ENCODE data around the gene SSBP4. TPM values are rescaled to one million over a fixed set of nuclear protein-coding genes. Genes with fewer than 3 reads are reported as not detected.

Gene SSBP4
- total and polyA plus RNA-seq, 4 donors = 4.0 to 19.0 (median 11.5) TPM

DNA sequence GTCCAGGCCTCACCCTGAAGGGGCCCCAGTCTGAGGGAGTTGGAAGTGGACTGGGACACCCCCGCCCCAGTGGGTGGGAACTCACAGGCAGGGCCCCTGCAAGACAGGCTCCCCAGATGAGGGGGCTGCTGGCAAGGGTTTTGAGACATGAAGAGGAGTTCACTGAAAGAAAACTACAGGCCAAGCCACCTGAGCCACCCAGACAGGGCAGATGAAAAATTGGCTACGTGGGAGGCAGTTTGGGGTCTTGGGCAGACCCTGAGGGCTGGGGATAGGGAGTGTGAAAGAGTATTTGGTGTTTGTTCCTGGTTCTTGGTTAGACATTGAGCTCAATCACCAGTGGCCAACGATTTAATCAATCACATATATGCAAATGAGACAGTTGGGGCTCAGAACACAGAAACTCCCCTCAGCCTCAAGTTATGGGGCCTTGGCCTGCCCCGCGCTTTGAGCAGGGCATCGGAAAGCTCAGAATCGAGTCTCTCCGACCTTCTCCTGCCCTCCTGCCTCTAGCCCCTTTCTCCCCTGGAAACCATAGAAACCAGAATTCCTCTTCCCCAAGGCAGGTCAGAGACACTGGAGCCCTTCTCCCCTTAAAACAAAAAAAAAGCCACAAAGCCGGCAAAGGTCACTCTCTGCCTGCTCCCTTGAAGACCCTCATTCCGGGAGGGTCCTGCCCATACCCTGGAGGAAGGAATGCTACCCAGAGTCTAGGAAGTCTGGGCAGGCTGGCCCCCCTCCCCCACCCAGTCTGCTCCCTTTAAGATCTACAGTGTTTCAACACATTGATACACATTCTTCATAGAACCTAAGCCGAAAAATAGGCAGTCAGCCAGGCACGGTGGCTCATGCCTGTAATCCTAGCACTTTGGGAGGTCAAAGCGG is 20.1 kb downstream of the SSBP4 start:
- Histone ChIP-seq H3K27me3 (ENCODE audit: control insufficient read depth in 4 of 4, insufficient read depth in 4 of 4, low read length in 3 of 4) (no peaks in the 10 kb centered on the region), H3K4me3 (ENCODE audit: low read depth in 1 of 3, low read length in 3 of 3) (no peak overlapping the region), H3K9ac (ENCODE audit: low read depth in 1 of 2, low read length in 2 of 2) (no peak overlapping the region), H3K36me3 (ENCODE audit: control insufficient read depth in 4 of 4, insufficient read depth in 3 of 4, low read depth in 1 of 4, low read length in 3 of 4) (peaks cover 0 to 9% (median 2%) of the 10 kb centered on the region in 4 donors), H3K4me1 (ENCODE audit: control insufficient read depth in 4 of 4, insufficient read depth in 4 of 4, low read length in 3 of 4) (peaks cover 3 to 26% (median 9%) of the 10 kb centered on the region in 4 donors), H3K9me3 (ENCODE audit: control insufficient read depth in 4 of 4, low read length in 3 of 4) (no peaks in the 10 kb centered on the region), H3K27ac (ENCODE audit: low read depth in 1 of 2, low read length in 2 of 2) (peak overlapping the region in 1 of 2 donors; percentile 29)
- TF ChIP-seq, protein P1, sequence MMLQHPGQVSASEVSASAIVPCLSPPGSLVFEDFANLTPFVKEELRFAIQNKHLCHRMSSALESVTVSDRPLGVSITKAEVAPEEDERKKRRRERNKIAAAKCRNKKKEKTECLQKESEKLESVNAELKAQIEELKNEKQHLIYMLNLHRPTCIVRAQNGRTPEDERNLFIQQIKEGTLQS (IDR thresholded peaks at IDR 0.05) = no peak
- TF ChIP-seq ZBTB33 (IDR thresholded peaks at IDR 0.05) = no peak
- peak in 1 of 2 donors; percentile 42 for TF ChIP-seq RXRA (IDR thresholded peaks at IDR 0.05)
- peak; percentile 12 for TF ChIP-seq SP1 (IDR thresholded peaks at IDR 0.05)
- no peak for TF ChIP-seq FOXA2 (IDR thresholded peaks at IDR 0.05)
- DNase-seq (ENCODE audit: low spot score) = no peak
- WGBS = 61% methylated on average over 13 of the region's 13 CpGs

DNA sequence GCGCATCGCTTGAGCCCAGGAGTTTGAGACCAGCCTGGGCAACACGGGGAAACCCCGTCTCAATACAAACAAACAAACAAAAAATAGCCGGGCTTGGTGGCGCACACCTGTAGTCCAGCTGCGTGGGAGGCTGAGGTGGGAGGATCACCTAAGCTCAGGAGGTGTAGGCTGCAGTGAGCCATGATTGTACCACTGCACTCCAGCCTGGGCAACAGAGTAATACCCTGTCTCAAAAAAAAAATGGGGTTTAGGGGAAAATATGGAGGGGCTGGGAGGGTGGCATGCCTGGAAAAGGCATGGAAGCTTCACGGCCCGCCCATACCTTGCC is 20.7 kb downstream of the SSBP4 start:
- Histone ChIP-seq H3K9ac (ENCODE audit: low read depth in 1 of 2, low read length in 2 of 2) (no peak overlapping the region), H3K27me3 (ENCODE audit: control insufficient read depth in 4 of 4, insufficient read depth in 4 of 4, low read length in 3 of 4) (no peaks in the 10 kb centered on the region), H3K36me3 (ENCODE audit: control insufficient read depth in 4 of 4, insufficient read depth in 3 of 4, low read depth in 1 of 4, low read length in 3 of 4) (peaks cover 0 to 15% (median 5%) of the 10 kb centered on the region in 4 donors), H3K4me3 (ENCODE audit: low read depth in 1 of 3, low read length in 3 of 3) (no peak overlapping the region), H3K4me1 (ENCODE audit: control insufficient read depth in 4 of 4, insufficient read depth in 4 of 4, low read length in 3 of 4) (peaks cover 3 to 26% (median 8%) of the 10 kb centered on the region in 4 donors), H3K27ac (ENCODE audit: low read depth in 1 of 2, low read length in 2 of 2) (no peak overlapping the region), H3K9me3 (ENCODE audit: control insufficient read depth in 4 of 4, low read length in 3 of 4) (no peaks in the 10 kb centered on the region)
- TF ChIP-seq, protein P2, sequence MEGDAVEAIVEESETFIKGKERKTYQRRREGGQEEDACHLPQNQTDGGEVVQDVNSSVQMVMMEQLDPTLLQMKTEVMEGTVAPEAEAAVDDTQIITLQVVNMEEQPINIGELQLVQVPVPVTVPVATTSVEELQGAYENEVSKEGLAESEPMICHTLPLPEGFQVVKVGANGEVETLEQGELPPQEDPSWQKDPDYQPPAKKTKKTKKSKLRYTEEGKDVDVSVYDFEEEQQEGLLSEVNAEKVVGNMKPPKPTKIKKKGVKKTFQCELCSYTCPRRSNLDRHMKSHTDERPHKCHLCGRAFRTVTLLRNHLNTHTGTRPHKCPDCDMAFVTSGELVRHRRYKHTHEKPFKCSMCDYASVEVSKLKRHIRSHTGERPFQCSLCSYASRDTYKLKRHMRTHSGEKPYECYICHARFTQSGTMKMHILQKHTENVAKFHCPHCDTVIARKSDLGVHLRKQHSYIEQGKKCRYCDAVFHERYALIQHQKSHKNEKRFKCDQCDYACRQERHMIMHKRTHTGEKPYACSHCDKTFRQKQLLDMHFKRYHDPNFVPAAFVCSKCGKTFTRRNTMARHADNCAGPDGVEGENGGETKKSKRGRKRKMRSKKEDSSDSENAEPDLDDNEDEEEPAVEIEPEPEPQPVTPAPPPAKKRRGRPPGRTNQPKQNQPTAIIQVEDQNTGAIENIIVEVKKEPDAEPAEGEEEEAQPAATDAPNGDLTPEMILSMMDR (IDR thresholded peaks at IDR 0.05; ENCODE audit: low read depth, low read length, missing input control) = no peak
- TF ChIP-seq EGR1 (IDR thresholded peaks at IDR 0.05; ENCODE audit: low read depth in 2 of 2) = no peak
- no peak for TF ChIP-seq YY1 (IDR thresholded peaks at IDR 0.05)
- peak; percentile 17 for TF ChIP-seq NR2F2 (IDR thresholded peaks at IDR 0.05)
- no peak for TF ChIP-seq RAD21 (IDR thresholded peaks at IDR 0.05)
- TF ChIP-seq HNF4A (conservative IDR thresholded peaks at IDR 0.05) = no peak
- TF ChIP-seq TAF1 (conservative IDR thresholded peaks at IDR 0.05) = no peak
- DNase-seq (ENCODE audit: low spot score) = no peak
- 59% methylated on average over 9 of the region's 9 CpGs for WGBS

- H3K4me3 ChIP-seq (ENCODE audit: low read depth in 1 of 3, low read length in 3 of 3) = no peak overlapping the region
- H3K27me3 ChIP-seq (ENCODE audit: control insufficient read depth in 4 of 4, insufficient read depth in 4 of 4, low read length in 3 of 4) = no peaks in the 10 kb centered on the region
- no peaks in the 10 kb centered on the region for H3K9me3 ChIP-seq (ENCODE audit: control insufficient read depth in 4 of 4, low read length in 3 of 4)
- H3K9ac ChIP-seq (ENCODE audit: low read depth in 1 of 2, low read length in 2 of 2) = no peak overlapping the region
- peaks cover 0 to 18% (median 6%) of the 10 kb centered on the region in 4 donors for H3K36me3 ChIP-seq (ENCODE audit: control insufficient read depth in 4 of 4, insufficient read depth in 3 of 4, low read depth in 1 of 4, low read length in 3 of 4)
- DNase-seq (ENCODE audit: low spot score) = no peak
- no peak for TF ChIP-seq JUND (IDR thresholded peaks at IDR 0.05)
- no peak for TF ChIP-seq ZBTB33 (IDR thresholded peaks at IDR 0.05)
- no peak for TF ChIP-seq SP1 (IDR thresholded peaks at IDR 0.05)
- TF ChIP-seq HNF4G (IDR thresholded peaks at IDR 0.05) = no peak
- no peak for TF ChIP-seq REST (IDR thresholded peaks at IDR 0.05)
- TF ChIP-seq RAD21 (IDR thresholded peaks at IDR 0.05) = peak in 1 of 2 donors; percentile 24
- TF ChIP-seq YY1 (IDR thresholded peaks at IDR 0.05) = no peak
- 64% methylated on average over 11 of the region's 11 CpGs for WGBS
- peaks cover 3 to 26% (median 8%) of the 10 kb centered on the region in 4 donors for H3K4me1 ChIP-seq (ENCODE audit: control insufficient read depth in 4 of 4, insufficient read depth in 4 of 4, low read length in 3 of 4)
- H3K27ac ChIP-seq (ENCODE audit: low read depth in 1 of 2, low read length in 2 of 2) = no peak overlapping the region
Measured at GRCh38 chr19:18440415-18440877, 21.2 kb downstream of the SSBP4 start.
